SKM-1 (cell line): Measurements from ENCODE around the gene KCNN2.
A peak's percentile ranks its signal among the peaks of the same experiment; 100 is the strongest.

ENCODE experiments used
- DNase-seq: peaks from one replicate; lab custom pipeline; 2025; ENCODE audit not compliant: unreplicated experiment; lab: John Stamatoyannopoulos, UW

The KCNN2 gene

GRCh38 chr5:114361724-114362196 is at the start of gene KCNN2:
KCNN2 (plus strand) TSS chr5:114362070; CDS start chr5:114362140, 70 bp downstream.
- DNase-seq: peak; percentile 72

DNA sequence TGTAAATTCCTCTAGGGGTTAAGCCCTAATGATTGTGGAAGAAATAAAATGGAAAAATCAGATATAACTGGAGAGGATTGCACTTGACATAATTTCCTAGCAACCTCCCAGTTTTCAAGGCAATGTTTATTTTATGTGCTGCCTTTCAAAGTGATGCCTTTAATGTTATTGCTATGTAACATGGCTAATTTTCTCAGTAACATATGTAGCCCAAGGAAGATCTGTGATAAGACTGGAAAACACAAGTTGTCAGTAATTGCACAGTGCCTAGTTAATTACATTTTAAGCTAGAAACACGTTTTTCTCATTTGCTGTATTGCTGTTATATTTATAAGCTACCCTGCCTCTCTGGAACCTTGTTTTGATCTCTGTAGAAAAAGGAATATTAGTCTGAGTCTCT is 49.2 kb upstream of the KCNN2 start:
- DNase-seq: no peak

DNA sequence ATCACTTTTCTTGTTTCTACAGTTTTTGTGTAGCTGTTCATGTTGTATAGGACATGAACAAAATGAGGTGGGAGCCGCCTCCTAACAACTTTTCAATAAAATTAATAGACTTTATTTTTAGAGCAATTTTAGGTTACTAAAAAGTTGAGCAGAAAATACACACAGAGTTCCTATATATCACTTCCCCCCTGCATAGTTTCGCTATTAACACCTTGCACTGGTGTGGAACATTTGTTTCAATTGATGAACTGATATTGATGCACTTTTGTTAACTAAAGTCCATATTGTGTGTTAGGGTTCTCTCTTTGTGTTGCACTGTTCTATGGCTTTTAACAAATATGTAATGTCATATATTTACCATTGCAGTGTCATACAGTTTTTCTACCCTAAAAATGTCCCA is 47.8 kb upstream of the KCNN2 start:
- DNase-seq: no peak

DNA sequence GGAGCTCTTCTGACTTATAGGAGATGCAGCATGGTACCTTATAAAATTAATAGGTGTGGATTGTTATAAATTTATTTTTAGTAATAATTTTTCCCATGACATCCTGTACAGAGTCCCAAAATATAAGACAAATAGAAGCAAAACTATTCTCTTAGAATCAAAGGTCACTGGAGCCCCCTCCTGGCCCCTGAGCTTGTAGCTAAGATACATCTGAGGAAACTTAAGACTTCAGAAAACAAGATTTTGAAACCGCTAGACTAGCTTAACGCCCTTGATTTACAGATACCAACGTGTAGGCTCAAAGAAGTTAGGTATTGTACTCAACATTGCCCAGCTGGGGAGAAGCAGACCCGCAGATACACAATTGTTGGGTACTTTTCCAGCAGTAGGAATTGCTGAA is 45.7 kb upstream of the KCNN2 start:
- DNase-seq: no peak

- DNase-seq: no peak
Observed at GRCh38 chr5:114317751-114318150, 44.1 kb upstream of the KCNN2 start.

DNA sequence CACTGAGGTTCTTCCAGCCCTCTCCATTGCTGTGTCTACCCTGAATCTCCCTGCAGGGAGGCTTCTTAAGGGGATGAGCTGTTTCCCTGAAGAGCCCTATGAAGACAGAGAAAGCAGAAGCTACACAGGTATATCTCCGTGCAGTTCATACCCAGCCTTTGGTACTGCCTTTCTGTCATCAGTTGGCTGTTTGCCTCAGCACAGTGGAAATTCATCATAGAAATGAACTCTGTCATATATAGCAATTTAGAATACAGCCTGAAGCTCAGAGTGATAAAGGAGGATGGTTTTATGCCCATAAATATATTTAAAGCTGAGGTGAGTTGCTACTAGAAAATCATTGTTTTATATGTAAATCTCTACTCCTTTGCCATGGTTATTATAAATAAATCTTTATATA is 42.6 kb upstream of the KCNN2 start:
- no peak for DNase-seq

- DNase-seq: no peak
Observed at GRCh38 chr5:114319821-114320220, 42.0 kb upstream of the KCNN2 start.

GRCh38 chr5:114324282-114324681 is 37.6 kb upstream of the KCNN2 start:
- DNase-seq: no peak

DNA sequence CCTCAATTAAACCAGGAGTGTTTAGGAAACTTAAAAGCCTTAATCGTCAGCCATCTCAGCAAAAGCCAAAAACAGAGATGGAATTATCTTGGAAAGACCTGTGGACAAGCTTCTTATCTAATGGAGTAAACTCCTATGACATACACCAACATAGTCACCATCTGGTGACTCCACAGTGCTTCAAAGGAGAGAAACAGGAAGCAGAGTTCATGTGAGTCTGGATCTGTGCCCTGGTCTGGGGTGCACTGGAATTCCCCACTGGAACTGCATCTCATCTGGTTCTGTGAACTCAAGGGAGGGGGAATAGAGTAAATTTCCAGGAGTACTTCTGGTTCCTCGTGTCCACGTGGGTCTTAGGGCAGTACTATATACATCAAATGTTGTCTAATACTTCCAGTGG is 36.3 kb upstream of the KCNN2 start:
- DNase-seq: no peak

DNA sequence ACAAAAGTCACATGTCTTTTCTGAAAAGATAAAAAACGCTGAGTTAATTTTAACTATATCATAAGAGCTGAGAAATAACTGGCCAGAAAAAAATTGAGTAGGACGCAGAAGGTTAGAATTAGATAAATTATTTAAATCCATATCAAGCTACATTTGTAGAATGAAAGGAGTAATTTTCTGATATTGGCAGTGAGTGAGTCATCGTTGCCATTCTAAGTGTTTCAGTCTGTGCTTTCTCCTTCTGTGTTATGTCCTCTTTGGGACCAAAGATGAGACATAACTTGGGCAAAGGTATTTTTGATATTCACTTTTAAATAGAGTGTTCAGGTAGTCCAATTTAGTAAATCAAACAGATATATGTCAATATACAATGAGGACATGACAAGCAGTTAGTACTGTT is 34.4 kb upstream of the KCNN2 start:
- DNase-seq: no peak

- DNase-seq: no peak
Observed at GRCh38 chr5:114327987-114328386, 33.9 kb upstream of the KCNN2 start.

- DNase-seq: no peak
Observed at GRCh38 chr5:114330916-114331531, 30.8 kb upstream of the KCNN2 start.

DNA sequence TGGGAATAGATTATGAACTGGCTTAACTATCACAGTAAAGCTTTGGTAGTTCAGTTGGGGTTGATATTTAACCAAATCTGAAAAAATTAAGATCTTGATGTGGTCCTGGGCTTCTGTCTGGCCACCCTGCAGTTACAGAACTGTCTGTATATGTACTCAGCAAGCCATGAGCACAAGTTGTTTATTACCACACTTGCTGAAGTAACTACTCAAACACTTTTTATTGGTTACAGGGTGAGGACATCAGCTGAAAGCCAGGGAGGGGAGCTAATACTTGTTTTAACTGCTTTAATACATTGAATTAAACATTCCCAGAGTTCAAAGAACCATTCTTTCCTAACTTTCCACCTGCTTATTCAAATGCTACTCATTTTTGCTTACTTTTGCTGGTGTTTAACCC is 29.4 kb upstream of the KCNN2 start:
- no peak for DNase-seq

DNA sequence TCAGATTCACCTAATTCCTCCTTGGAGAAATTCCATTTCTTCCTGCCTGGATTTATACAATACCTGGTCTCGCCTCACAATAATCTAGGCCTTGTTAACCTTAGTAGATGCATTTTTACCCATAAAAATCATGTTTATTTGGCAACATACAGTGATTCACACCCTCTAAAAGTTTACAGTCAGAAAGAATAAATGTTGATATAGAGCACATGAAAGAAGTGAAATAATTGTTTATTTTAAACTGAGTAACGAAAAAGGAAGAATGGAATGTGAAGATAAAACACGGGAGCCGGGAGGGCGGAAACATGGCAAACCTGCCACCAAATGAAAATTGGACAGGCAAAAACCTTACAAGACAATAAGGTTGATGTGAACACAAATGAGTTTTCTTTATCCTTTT is 28.9 kb upstream of the KCNN2 start:
- no peak for DNase-seq

- no peak for DNase-seq
Observed at GRCh38 chr5:114335391-114335790, 26.5 kb upstream of the KCNN2 start.

DNA sequence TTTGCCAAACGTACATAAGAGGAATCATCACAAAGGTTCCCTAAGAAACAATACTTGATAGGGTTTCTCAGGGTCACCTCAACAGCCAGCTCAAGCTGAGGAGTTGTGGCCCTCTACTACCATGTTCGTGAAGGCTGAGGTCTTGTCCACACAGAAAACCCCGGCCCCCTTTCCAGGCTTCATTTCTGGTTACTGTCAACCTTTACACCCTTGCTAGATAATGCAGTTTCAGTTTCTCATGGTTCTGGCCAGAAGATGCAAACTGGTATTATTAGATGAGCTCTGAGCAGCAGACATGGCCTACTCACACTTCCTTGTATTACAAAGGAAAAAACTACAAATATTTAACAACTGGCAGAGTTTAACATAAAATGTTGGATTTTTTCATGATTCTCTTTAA is 22.8 kb upstream of the KCNN2 start:
- no peak for DNase-seq

DNA sequence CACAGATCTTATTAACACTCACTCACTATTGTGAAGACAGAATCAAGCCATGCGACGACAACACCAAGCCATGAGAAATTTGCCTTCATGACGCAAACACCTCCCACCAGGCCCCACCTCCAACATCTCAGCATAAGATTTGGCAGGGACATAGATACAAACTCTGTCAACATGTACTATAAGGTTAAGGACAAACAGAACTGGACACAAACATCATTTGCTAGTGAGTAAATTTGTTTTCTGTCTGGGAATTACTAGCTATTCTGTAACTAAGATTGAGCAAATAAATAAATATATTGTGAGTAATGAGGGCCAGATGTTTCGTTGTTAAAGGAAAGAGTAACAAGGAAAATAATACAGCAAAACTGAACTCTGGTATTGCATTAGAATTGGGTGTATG is 15.7 kb upstream of the KCNN2 start:
- no peak for DNase-seq

DNA sequence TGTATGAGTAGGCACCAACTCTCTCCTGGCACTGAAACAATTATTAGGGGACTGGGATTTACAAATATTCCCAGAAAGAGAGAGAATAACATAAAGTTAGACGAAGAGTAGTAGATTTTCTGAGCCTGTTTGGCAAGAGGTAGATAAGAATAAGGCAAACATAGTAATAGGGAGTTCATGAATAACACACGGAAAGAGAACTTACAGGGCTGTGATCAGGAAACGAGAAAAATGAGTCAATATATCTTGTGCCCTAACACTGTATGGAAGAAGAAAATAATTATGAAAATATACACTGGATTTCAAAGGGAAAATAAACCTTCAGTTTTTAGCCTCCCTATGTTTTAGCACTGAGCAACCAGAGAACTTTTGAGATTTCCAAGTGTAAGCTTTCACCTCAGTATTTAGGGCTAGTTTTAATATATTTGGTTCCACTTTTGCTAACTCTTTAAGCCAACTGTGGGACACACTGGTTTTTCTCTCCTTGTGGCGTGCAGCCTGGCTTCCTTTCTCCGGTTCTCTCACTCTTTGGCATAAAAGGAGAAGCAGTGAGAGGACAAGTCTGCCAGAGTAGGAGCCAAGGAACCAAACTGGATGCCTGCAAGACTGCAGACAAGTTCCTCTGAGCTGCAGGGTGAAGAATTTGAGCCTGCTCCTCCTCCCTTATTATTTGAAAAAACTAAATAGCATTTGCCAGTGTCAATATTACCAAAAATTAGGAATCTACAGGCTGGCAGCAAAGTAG is 6.6 kb upstream of the KCNN2 start:
- DNase-seq: no peak

DNA sequence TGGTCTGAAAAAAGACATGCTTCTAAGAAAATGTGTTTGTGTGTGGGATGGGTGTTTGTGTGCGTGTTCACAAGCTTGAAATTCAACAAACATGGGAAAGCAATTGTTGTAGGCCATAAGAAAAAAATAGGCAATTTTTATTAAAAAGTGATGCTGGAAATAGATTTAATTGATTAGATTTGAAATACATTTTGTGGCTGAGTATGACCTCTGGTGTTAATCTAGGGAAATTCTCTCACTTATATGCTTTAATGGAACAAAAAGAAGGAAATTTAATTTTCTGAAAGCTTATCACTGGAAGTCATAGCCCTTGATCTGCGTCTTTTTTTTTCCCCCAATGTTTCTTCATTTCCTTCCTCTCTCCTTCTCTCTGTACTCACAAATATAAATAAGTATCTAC is 3.5 kb upstream of the KCNN2 start:
- DNase-seq: no peak

DNA sequence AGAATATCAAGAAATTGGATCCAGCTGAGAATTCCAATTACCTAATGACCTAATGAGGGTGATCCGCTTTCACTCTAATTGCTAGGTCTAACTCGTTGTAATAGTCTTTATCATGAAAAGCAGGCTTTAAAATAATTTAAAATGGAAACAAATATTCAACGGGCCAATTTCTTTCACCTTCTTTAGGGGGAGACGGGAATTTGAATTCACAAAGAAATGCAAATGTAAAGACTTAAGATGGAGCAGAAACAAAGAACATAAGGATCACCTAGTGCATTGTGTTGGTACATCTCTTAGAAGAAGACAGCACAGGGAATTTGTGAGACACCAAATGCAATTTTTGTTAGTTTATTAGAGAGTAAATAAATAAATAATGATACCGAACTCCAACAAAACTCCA is 1.5 kb upstream of the KCNN2 start:
- DNase-seq: no peak

DNA sequence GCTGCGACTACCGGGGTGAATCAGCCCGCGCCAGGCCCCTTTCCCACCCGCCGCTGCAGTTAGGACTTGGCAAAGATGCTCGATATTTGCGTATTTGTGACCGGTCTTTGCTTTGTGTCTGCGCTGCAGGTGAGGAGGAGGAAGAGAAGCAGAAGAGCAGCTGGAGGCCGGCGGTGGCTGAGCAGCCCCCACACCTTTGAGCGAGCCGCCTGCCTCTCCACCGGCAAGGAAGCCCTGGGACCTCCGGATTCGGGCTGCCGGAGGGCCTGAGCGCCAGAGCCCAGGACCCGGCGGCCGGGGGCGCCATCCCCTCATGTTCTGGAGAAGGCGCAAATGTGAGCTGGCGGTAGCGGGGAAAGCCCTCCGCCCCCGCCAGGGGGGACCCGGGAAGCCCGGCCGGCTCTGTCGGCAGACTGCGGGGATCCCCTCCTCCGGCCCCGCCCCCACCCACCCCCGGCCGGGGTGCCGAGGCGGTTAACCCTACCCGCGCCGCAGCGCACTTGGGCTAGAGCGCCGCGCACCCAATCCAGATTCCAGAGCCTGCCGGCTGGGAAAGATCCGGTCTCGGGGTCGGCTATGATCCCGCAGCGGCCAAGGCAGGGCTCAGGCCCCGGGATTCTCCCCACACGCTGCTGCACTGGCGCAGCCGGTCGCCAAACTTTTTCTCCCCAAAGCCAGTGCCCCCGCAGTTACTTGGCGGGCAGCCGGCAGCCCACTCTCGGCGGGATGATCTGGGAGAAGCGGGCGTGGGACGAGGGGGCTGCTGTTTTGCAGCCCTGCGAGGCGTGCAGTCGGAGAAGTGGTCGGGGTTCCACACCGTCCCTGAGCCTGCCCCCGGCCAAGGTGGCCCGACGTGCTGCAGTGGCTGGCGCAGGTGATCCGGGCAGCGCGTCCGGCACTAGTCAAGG is 800 bp upstream of the KCNN2 start:
- DNase-seq: peak; percentile 4
